K562 (cell line): ENCODE results near the gene RFWD3. TPM values are rescaled to one million over a fixed set of nuclear protein-coding genes. Genes with fewer than 3 reads are reported as not detected.

Source experiments
- ATAC-seq: fragments of 200-7000 bp; cut with Tn5 transposase; 3 replicates; pipeline ENCODE4 v1.9.1; 2020; ENCODE audit warnings: moderate library complexity
- BruUV-seq: library from RNA; stranded (reverse); fragments of 400-500 nt; replicated peaks from 2 replicates; lab custom pipeline; 2021; lab: Mats Ljungman, UMichigan
- CTCF ChIA-PET: fragments of 300-600 bp; formaldehyde crosslinking; extraction: SDS; loops from one replicate; lab custom pipeline; 2021; ENCODE audit warnings: low intra/inter-chr PET ratio; lab: Yijun Ruan, JAX
- POLR2A ChIA-PET: fragments of 300-600, 350-650 bp; sonication (Branson Sonifier 250); formaldehyde crosslinking; extraction: SDS; loops from one replicate; lab custom pipeline; 2021; ENCODE audit warnings: antibody characterized with exemption, inconsistent platforms; lab: Yijun Ruan, JAX
- DNase-seq, 4 experiments: peaks; one replicate each; pipeline versions ENCODE4 v3.0.0 to v3.0.0-alpha.2; 2011 to 2018; ENCODE audit warnings: low spot score in 3 of 4, mixed read lengths in 3 of 4; ENCODE audit errors: extremely low read depth in 1 of 4
- FAIRE-seq: peaks from 2 replicates; lab custom pipeline; 2011; peaks lifted over from hg19 to GRCh38; lab: Jason Lieb, UNC
- H2AFZ ChIP-seq: 2 replicates; pipeline ENCODE4 v1.6.0; 2011; ENCODE audit warnings: low read depth, low read length, control low read depth, inconsistent platforms
- H3K27ac ChIP-seq: fragments of 200-600 bp; 3 replicates; pipeline ENCODE4 v1.8.0; 2011; ENCODE audit warnings: low read depth, mild to moderate bottlenecking, control low read depth, inconsistent platforms, low read length, moderate library complexity, mixed read lengths; ENCODE audit errors: extremely low read depth
- H3K27me3 ChIP-seq, 2 experiments: fragments of 300-600 bp in 1 of 2; 2 replicates in 1 of 2; 3 replicates in 1 of 2; pipeline versions ENCODE4 v1.6.0 to v1.8.0; 2011; ENCODE audit warnings: inconsistent platforms in 2 of 2, low read length in 2 of 2, mild to moderate bottlenecking in 1 of 2, mixed read lengths in 1 of 2, moderate library complexity in 1 of 2; ENCODE audit not compliant: control insufficient read depth in 2 of 2, insufficient read depth in 2 of 2
- H3K36me3 ChIP-seq: fragments of 300-600 bp; 3 replicates; pipeline ENCODE4 v1.8.0; 2011; ENCODE audit warnings: mild to moderate bottlenecking, low read length, inconsistent platforms; ENCODE audit not compliant: control insufficient read depth, insufficient read depth
- H3K4me1 ChIP-seq, 2 experiments: fragments of 200-600 bp in 1 of 2; replicated peaks in 1 of 2; 2 replicates in 1 of 2; 3 replicates in 1 of 2; pipeline versions ENCODE4 v1.5.1 to v1.8.0; 2011; ENCODE audit warnings: inconsistent platforms in 2 of 2, low read length in 2 of 2, mild to moderate bottlenecking in 1 of 2, mixed read lengths in 1 of 2, moderate library complexity in 1 of 2; ENCODE audit not compliant: control insufficient read depth in 2 of 2, insufficient read depth in 2 of 2
- H3K4me2 ChIP-seq: 2 replicates; pipeline ENCODE4 v1.6.1; 2011; ENCODE audit warnings: low read length, control low read depth, inconsistent platforms, mixed read lengths; ENCODE audit not compliant: insufficient read depth
- H3K4me3 ChIP-seq: fragments of 200-600 bp; sonication (generic), shearing (Covaris generic); 2 replicates; pipeline ENCODE4 v1.5.1; 2016; ENCODE audit warnings: control low read depth, inconsistent platforms
- H3K79me2 ChIP-seq: fragments of 200-600 bp; 3 replicates; pipeline ENCODE4 v1.8.0; 2011; ENCODE audit warnings: low read length, inconsistent platforms; ENCODE audit not compliant: control insufficient read depth, insufficient read depth
- H3K9ac ChIP-seq, 2 experiments: 2 replicates each; pipeline versions ENCODE4 v1.6.0 to v1.6.1; 2011; ENCODE audit warnings: low read depth in 2 of 2, low read length in 2 of 2, control low read depth in 1 of 2, inconsistent platforms in 1 of 2, mild to moderate bottlenecking in 1 of 2, mixed read lengths in 1 of 2; ENCODE audit not compliant: insufficient read depth in 1 of 2
- H3K9me1 ChIP-seq: one replicate; pipeline ENCODE4 v1.6.0; 2011; ENCODE audit warnings: inconsistent platforms, mild to moderate bottlenecking, low read length, moderate library complexity; ENCODE audit not compliant: control insufficient read depth, insufficient read depth
- H3K9me3 ChIP-seq: replicated peaks from 2 replicates; pipeline ENCODE4 v1.5.1; 2011; ENCODE audit warnings: low read depth, low read length, inconsistent platforms; ENCODE audit not compliant: control insufficient read depth, insufficient read depth
- H4K20me1 ChIP-seq: replicated peaks from 2 replicates; pipeline ENCODE4 v1.6.1; 2011; ENCODE audit warnings: low read length, inconsistent platforms, mixed read lengths; ENCODE audit not compliant: control insufficient read depth, insufficient read depth
- CSDE1 ChIP-seq, 2 experiments: fragments of 450-650 bp; IDR thresholded peaks; 2 replicates each; pipeline ENCODE4 v1.6.1; 2016; ENCODE audit warnings: mild to moderate bottlenecking in 1 of 2
- FOXK2 ChIP-seq, 2 experiments: fragments of 450-650 bp; IDR thresholded peaks in 1 of 2; conservative IDR thresholded peaks in 1 of 2; 2 replicates each; pipeline ENCODE4 v1.6.1; 2016; ENCODE audit warnings: low read depth in 2 of 2, mild to moderate bottlenecking in 1 of 2
- NEUROD1 ChIP-seq: fragments of 150-350 bp; IDR thresholded peaks from 2 replicates; pipeline ENCODE4 v1.6.1; 2014; ENCODE audit warnings: borderline replicate concordance, low read length, low read depth; ENCODE audit not compliant: partially characterized antibody
- SLC30A9 ChIP-seq: fragments of 250-450 bp; sonication (Bioruptor Pico); IDR thresholded peaks from 2 replicates; pipeline ENCODE4 v1.8.0; 2022; ENCODE audit warnings: mild to moderate bottlenecking, moderate library complexity
- TBP ChIP-seq: optimal IDR thresholded peaks from 2 replicates; pipeline ENCODE3; 2011; ENCODE audit warnings: low read depth, low read length, improper control_type of control experiment
- ZNF316 ChIP-seq: fragments of 450-650 bp; IDR thresholded peaks from 2 replicates; pipeline ENCODE4 v1.6.1; 2016
- ZNF354B ChIP-seq: fragments of 250-450 bp; sonication (Bioruptor Pico); IDR thresholded peaks from 2 replicates; pipeline ENCODE4 v1.4.0; 2020
- WGBS: fragments of 100-300 bp; shearing (Covaris generic); methylation state at CpG from one replicate; pipeline ENCODE4 v1.1.6; 2016; ENCODE audit warnings: low coverage, mixed read lengths; ENCODE audit not compliant: insufficient coverage; ENCODE audit errors: missing lambda C conversion rate; 5-methylcytosine and 5-hydroxymethylcytosine counted together
- in situ Hi-C: fragments of 300-500 bp; cut with MboI; formaldehyde crosslinking; loops from 4 replicates; pipeline ENCODE4 v1.15.0; 2018; ENCODE audit warnings: inconsistent platforms, mixed read lengths
- intact Hi-C: fragments of 100-400 bp; cut with micrococcal nuclease; formaldehyde crosslinking; loops from 2 replicates; pipeline ENCODE4 v1.14.2; 2022
- polyA plus RNA-seq, 8 experiments: library from polyadenylated mRNA; depleted of rRNA in 4 of 8; stranded (reverse) in 5 of 8; unstranded in 3 of 8; fragments of >200 nt; fragmentation: Nextera tagmentation in 2 of 8; fragmentation: Illumina TruSeq in 1 of 8; extraction: Ambion mirVana in 2 of 8; extraction: Trizol in 1 of 8; gene quantifications; 2 replicates each; pipeline versions ENCODE4 v1.2.1 to v1.2.3, GENCODE V29; 2011 to 2014; ENCODE audit warnings: inconsistent platforms in 1 of 8, missing spikeins in 1 of 8
- total RNA-seq, 7 experiments: library from RNA; depleted of rRNA in 6 of 7; stranded (reverse); fragments of >200 nt in 6 of 7; fragmentation: Illumina TruSeq in 2 of 7; extraction: Trizol in 2 of 7; gene quantifications; 2 replicates each; pipeline versions ENCODE4 v1.2.1 to v1.2.3, GENCODE V29; 2011 to 2021; ENCODE audit warnings: low replicate concordance in 1 of 7
- TF ChIP-seq, protein P1 (sequence below): IDR thresholded peaks from 3 replicates; pipeline ENCODE4 v1.6.1; 2011; ENCODE audit warnings: borderline replicate concordance, mild to moderate bottlenecking, moderate library complexity; ENCODE audit not compliant: insufficient read length; ENCODE audit errors: extremely low read depth
- TF ChIP-seq, protein P2 (sequence below): sonication (generic); formaldehyde crosslinking; IDR thresholded peaks from 2 replicates; pipeline ENCODE4 v1.5.0; 2020; ENCODE audit warnings: missing genetic modification reagents
- TF ChIP-seq, protein P3 (sequence below): IDR thresholded peaks from 2 replicates; pipeline ENCODE4 v1.6.1; 2011; ENCODE audit warnings: borderline replicate concordance, low read depth, mild to moderate bottlenecking, moderate library complexity, low read length; ENCODE audit not compliant: insufficient read depth, poor library complexity, severe bottlenecking

Gene RFWD3
- total and polyA plus RNA-seq, 9 of the 15 experiments (the other 6 are each of a cell fraction or from before 2014, with no cell fraction given), result 20.8 to 121 (median 79.0) TPM

DNA sequence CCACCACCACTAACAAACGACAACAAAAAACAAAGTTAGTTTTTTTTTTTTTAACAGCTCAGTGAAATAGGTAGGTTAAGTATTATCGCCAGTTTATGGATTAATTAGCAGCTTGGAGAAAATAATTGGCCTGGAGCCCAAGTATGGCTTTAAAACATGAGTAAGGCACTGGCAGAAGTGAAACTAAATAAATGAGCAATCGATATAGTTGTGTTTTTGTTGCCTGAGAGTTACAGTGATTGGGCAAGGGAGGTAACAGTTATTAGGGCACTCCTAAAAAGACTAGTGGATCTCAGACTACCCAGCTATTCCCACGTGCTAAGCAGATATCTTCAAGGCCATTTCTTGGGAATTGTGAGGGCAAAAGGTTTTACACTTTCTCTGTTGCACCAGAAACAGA lies 31.5 kb upstream of the RFWD3 start (continued):
- TF ChIP-seq, protein P1, sequence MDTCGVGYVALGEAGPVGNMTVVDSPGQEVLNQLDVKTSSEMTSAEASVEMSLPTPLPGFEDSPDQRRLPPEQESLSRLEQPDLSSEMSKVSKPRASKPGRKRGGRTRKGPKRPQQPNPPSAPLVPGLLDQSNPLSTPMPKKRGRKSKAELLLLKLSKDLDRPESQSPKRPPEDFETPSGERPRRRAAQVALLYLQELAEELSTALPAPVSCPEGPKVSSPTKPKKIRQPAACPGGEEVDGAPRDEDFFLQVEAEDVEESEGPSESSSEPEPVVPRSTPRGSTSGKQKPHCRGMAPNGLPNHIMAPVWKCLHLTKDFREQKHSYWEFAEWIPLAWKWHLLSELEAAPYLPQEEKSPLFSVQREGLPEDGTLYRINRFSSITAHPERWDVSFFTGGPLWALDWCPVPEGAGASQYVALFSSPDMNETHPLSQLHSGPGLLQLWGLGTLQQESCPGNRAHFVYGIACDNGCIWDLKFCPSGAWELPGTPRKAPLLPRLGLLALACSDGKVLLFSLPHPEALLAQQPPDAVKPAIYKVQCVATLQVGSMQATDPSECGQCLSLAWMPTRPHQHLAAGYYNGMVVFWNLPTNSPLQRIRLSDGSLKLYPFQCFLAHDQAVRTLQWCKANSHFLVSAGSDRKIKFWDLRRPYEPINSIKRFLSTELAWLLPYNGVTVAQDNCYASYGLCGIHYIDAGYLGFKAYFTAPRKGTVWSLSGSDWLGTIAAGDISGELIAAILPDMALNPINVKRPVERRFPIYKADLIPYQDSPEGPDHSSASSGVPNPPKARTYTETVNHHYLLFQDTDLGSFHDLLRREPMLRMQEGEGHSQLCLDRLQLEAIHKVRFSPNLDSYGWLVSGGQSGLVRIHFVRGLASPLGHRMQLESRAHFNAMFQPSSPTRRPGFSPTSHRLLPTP, result no peak
- TF ChIP-seq ZNF354B (CRISPR knock-in tag), result no peak
- TF ChIP-seq TBP, result no peak

DNA sequence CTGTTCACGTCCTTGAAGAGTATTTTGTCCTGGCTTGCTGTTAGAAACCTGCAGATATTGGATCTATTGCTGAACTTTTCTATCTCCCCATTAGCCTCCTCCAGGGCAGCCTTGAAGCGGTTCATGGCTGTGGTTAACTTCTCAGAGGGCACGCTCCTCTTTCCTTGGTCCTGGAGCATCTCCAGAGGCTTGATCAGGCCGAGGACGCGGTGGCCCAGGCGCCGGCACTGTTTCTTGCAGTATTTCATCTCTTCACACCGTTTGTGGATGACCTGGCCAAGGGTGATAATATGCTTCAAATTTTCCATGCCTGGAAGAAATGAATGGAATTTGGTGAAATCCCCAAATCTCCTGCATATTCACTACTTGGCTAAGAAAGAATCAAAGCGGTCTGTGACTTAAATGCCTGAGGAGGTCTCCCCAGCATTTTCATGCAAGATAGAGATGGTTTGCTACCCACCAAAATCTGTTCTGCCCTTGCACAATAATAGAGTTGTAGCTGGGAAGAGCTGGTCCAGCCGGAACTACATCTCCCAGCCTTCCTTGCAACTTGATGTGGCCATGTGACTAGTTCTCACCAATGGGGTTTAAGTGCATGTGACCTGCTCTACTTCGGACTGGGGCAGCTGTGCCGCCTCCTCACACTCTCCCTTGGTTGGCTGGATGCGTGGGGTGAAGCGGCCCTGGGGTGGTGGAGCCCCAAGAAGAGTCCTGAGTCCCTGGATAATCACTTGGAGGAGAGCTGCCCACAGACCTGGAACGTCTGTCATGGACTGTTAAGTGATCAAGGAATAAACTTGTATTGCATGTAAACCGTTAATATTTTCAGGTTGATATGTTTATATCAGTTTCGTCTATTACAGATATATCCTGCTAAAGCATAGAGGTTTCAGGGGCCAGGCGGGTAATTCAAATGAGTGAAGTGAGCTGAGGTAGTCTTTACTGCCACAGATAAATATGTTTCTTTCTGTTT lies 29.1 kb upstream of the RFWD3 start:
- Histone ChIP-seq H2AFZ (peak overlapping the region; percentile 87), H3K27ac (peak overlapping the region; percentile 28; the same call in 1 of the 3 replicates), H3K36me3 (no peaks in the 10 kb centered on the region), H3K9me3 (no peaks in the 10 kb centered on the region), H3K27me3 (no peaks in the 10 kb centered on the region), H3K9me1 (no peaks in the 10 kb centered on the region), H3K4me1 (peaks cover 6 to 8% of the 10 kb centered on the region in 2 experiments; a peak in 4 of 5 replicates), H3K4me3 (peak overlapping the region; percentile 27), H3K9ac (peak overlapping the region; percentile 48 to 64; a peak in 3 of 4 replicates), H3K79me2 (no peaks in the 10 kb centered on the region; the same call in 2 of the 3 replicates), H4K20me1 (no peaks in the 10 kb centered on the region), H3K4me2 (peak overlapping the region; percentile 79)
- in situ Hi-C loops (no loop called here), intact Hi-C loops (no loop called here)
- CTCF ChIA-PET, result interaction anchor here (0.7 kb wide), 1 partner anchor 168 kb away, joined by 3 read pairs; no protein-coding TSS in a partner anchor
- ATAC-seq, result peak; percentile 98
- peak; percentile 97 for FAIRE-seq
- no TSS peak for BruUV-seq
- peak; percentile 94 to 95 (median 95) for DNase-seq
- POLR2A ChIA-PET, result interaction anchor here (1.0 to 2.2 kb wide), 5 partner anchors 10 to 40 kb away, joined by 3 to 10 read pairs (median 7); partner anchors contain the start of gene RFWD3
- WGBS, result 20% methylated on average over 19 of the region's 19 CpGs
- TF ChIP-seq, protein P2, sequence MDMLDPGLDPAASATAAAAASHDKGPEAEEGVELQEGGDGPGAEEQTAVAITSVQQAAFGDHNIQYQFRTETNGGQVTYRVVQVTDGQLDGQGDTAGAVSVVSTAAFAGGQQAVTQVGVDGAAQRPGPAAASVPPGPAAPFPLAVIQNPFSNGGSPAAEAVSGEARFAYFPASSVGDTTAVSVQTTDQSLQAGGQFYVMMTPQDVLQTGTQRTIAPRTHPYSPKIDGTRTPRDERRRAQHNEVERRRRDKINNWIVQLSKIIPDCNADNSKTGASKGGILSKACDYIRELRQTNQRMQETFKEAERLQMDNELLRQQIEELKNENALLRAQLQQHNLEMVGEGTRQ (CRISPR knock-in tag), result peak; percentile 99
- TF ChIP-seq SLC30A9 (CRISPR knock-in tag) (no peak), ZNF316 (no peak), CSDE1 (IDR thresholded peaks at IDR 0.05) (no peak), NEUROD1 (no peak), FOXK2 (conservative IDR thresholded peaks at IDR 0.05 in 1 of 2, IDR thresholded peaks at IDR 0.05 in 1 of 2; ENCODE audit: low read depth in 2 of 2) (0 out of 4 replicates have a peak, but pooled peaks of 1 of the 2 experiments have one; percentile 31)
- TF ChIP-seq, protein P3, sequence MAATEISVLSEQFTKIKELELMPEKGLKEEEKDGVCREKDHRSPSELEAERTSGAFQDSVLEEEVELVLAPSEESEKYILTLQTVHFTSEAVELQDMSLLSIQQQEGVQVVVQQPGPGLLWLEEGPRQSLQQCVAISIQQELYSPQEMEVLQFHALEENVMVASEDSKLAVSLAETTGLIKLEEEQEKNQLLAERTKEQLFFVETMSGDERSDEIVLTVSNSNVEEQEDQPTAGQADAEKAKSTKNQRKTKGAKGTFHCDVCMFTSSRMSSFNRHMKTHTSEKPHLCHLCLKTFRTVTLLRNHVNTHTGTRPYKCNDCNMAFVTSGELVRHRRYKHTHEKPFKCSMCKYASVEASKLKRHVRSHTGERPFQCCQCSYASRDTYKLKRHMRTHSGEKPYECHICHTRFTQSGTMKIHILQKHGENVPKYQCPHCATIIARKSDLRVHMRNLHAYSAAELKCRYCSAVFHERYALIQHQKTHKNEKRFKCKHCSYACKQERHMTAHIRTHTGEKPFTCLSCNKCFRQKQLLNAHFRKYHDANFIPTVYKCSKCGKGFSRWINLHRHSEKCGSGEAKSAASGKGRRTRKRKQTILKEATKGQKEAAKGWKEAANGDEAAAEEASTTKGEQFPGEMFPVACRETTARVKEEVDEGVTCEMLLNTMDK, result no peak
